ENCODE results near the gene GUCY1B1.
"Not testable (repeated sequence)": the region's sequence is repeated elsewhere in the genome, so short reads cannot be mapped to it uniquely, and the experiment has no call there.

The GUCY1B1 gene

DNA sequence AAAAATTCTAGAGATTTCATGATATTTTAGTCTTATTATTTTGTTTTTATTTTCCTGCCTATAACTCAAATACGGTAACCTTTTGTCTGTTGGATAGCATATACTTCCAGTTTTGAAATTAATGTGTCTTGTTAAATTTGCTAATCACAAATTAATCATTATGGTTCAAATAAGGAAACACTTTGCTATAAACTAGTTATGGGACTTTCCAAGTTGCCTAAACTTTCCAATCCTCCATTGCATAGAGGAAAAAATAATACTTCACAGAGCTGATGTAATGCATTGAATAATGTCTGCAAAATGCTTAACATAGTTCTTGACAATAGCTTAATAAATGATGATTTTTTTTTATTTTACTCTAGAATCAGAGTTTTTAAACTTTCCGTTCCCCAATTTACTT is 4.7 kb downstream of the GUCY1B1 start:
- no peak for DNase-seq

DNA sequence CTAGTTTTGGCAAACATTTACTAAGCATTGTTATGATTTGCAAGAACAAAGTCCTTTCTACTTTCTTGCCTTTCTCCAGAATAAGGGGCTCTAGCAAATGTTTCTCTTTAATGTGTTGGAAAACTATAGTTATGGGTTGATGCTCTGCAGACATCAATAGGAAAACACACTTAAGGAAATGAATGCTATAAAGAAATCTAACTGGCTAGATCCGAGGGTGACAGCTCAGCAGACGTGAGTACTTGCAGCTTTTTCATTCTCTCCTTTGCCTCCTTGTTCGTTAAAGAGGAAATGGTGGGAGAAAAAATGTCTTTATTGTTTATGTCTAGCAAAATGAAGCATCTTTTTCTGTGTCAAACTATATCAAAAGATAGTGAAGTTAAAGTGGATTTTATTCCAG is 6.3 kb downstream of the GUCY1B1 start:
- no peak for DNase-seq

DNA sequence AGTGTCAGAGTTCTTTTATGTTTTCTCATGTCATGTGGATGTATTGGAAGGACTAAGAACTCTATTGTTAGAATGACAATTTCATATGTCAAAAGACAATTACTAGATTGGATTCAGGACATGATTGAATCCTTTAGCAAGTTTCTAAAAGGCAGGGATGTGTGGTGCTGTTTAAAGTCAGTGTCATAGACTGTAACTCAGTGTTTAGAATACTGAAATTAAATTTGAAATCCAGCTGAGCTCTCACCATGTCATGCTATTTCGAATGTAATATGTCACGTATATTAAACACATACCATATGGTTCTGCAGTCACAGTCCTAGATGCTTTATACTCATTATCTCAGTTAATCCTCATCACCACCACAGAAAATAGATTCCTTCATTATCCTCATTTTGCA is 7.8 kb downstream of the GUCY1B1 start:
- DNase-seq, result no peak

DNA sequence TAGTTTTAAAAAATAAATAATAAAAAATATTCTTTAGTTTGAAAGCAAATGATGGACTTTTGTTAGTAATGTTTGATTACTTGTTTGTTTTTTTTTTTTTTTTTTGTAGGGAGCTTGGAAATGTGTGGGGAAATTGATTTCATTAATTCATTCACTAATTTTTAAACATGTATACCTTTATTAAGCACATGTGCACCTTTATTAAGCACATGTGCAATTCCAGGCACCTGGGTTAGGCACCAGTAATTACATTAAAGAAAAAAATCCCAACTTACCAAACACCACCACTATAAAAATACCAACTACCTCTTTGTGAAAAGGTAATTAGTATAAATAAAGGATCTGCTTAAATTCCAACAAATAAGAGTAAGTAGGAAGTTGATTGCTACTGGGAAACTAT is 9.5 kb downstream of the GUCY1B1 start:
- no peak for DNase-seq

DNA sequence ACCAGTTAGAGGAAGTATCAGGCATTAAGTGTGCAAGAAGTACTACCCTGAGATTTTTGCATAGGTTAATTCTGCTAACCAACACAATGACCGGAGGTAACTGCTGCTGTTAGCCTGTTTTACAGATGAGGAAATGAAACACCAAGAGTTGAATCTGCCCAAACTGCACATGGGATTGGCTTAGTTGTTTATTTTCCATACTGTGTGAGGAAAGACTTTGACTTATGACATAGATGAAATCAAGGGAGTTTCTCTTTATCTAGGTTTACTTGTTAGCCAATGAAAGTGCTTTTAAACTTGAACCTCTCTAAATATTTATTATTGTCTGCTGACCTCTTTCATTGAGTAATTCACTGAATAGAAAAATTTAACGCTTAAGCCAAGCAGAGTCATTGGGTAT is 10.3 kb downstream of the GUCY1B1 start:
- no peak for DNase-seq

DNA sequence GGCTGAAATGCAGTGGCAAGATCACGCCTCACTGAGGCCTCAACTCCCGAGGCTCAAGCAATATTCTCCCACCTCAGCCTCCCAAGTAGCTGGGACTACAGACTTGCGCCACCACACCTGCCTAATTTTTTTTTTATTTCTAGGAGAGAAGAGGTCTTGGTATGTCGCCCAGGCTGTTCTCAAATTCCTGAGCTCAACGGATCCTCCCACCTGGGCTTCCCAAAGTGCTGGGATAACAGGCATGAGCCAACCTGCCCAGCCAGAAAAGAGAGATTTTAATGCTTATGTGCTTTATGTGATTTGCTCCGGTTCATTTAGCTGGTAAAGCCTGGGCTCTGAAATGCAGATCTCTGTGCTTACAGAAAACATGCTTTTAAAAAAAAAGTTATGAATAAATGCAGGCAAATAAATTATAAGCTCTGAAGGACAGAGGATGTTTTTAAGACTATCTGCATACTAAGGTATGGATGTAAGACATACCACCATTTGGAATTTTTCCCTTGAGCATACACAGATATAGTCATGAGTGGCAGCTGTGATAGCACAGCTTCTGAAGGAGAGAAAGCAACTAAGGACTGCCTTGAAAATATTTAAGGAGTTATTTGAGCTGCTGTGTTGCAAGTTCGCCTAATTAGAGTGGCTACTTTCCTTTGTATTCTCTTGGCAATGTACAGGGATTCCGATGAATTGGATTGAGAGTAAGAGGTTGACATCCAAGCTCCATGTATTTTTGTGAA is 13.8 kb downstream of the GUCY1B1 start:
- DNase-seq, result no peak

DNA sequence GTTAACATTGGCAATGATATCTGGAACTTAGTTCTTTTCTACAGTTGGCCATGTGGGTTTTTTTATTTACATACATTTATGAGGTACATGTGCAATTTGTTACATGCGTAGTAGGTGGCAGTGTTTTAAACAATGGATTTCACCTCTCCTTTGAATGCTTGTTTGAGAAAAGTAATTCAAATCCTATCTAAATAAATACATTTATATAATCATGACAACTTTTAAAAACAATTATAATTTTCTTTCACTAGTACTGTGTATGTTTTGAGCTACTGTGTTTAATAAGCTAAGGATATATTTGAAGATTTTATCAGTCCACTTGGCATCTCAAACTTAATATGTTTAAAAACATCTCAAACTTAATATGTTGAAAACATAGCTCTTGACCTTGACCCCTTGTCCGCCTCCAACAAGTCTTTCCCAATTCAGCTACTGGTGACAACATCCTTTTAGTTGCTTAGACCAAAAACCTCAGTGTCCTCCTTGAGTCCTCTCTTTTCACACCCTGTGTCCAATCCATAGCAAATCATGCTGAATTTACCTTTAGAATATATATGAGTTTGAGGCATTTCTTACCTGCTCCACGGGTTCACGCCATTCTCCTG is 14.5 kb downstream of the GUCY1B1 start:
- DNase-seq, result no peak

DNA sequence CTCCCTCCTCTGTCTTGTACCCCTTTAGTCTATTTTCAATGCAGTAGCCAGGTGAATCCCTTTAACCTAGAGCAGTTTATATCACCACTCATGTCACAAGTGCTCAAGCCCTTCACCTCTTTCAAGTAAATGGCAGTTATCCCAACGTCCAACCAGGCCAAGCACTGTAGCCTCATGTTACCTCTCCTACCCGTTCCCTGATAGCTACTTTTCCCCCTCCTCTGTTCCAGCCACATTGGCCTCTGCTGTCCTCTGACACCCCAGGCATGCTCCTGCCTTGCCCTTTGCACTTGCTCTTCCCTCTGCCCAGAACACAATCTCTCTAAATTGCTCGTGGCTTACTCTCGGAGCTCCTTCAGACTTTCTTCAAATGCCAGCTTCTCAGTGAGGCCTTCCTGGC is 15.2 kb downstream of the GUCY1B1 start:
- no peak for DNase-seq

DNA sequence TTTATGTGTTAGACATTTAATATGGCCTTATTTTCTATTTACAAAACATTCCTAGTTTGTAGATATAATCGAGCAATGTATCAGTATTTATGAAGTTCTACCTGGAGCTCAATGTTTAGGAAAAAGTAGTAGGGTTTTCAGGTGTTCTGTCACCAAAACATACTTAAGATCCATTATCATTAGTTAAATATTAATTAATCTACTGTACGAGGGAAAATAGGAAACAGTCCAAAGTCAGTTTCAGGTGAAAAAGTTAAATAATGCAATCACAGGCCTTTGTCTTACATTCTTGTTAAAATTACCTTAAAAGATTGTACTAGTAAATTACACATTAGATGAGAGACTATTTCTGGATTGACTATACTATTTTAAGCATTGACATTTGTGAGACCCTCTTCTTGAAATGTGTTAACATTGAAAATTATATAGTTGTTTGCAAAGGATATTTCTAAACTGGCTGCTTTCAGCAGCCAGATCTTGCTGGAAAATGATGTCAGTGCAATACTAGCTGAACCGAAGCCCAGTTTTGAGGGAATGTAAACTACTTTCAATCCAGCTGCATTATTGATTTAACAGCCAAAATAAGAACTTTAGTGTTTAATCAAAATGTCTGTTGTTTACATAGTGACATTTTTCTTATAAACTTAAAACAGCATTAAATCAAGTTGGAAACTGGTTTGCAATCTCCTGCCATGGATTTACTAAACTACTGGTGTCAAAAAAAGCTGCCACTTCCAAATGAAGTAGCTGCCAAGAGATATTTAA is 19.3 kb downstream of the GUCY1B1 start:
- no peak for DNase-seq

DNA sequence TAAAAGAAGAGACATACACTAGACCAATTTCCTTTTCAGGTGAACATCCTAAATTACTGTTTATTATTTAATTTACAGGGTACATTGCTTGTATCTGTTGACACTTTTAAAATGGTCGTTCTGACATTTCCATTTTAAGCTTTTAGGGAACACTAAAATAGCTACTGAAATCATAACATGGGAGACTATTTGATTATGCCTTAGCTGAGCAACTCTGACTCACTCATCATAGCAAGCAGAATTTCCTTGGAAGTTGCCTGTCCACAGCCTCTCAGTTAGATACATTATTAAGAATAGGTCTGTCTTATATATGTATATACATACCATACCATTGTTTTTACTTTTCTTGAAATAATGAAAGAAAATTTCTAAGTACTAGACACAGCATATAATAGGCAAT is 22.0 kb downstream of the GUCY1B1 start:
- no peak for DNase-seq

DNA sequence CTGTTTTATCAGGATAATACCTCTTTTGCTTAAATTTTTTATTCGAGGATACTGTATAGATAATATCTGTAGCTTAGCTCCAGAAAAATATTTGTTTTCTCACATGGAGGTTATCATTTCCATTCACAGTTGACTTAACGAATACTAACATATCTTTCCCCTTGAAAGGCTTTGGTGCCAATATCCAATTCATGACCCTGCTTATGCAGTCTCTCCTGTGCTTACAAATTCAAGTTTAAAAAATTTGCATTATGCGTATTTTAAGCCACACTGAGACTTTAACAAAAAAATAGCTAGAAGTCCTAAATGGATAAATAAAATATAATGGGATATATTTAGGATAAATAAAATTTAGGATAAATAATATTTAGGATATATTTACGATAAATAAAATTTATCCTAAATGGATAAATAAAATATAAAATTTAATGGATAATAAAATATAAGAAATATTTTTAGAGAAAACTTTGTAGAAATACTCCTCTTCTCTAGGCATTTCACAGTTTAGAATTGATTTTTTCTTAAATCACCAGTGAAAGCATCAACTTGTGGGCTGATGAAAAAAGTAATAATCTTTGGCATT is 22.5 kb downstream of the GUCY1B1 start:
- DNase-seq, result no peak

DNA sequence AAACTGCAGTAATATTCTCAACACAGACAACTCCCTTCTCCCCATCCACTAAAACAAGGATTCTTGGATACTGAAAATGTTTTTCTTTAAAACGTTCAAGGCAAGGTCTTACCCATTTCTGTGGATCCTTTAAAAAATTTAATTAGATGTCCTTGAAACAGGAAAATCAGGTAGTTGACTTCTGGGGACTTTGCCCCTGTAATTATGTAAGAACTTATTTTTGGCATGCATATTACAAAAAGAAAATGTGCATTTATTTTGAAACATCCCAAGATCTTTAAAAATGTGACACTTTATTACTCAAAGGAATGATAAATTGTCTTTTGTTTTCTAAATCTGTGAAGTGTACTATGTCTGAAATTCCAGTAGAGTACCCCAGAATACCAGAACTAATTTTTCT is 25.8 kb downstream of the GUCY1B1 start:
- no peak for DNase-seq

DNA sequence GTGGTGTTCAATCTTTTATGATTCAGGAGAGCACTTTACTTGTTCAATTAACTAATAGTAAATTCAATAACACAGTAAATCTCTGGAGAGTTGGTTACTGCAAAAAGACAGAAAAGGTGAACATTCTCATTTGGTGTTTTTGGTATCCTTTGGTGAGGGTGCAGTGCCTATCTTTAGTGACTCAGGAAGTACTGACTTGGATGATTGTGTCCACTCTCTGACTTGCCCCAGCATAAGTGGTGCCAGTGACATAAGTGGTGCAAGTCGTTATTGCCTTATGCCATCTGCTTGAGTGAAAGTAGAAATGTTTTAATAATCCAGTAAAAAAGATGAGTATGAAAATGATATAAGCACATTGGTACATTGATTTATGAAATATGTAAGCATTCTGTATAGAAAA is 27.0 kb downstream of the GUCY1B1 start:
- DNase-seq, result no peak

DNA sequence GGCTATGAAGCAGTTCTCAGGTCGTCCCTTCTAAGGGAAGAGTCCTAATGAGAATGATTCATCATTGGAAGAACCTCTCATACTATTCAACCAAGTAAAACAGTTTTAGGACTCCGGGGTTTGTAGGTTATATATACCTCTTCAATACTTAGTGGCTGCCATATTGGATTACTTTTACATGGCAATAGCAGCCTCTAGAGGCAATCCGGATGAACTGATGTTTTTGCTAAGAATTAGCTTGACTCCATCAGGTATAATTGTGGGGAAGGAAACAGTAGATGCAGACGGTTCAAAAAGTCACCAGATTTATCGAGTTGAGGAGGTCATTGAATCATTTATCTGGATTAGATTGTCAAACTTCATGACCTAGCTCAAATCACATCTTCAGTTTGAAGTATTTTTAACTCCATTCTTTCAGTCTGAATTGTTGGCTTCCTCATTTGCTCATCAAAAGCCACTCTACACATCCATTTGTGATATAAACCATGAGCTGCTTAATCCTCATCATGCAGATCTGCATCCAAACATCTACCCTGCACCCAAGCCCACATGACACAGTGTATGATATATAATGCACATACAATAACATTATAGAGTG is 28.4 kb downstream of the GUCY1B1 start:
- peak; percentile 46 for DNase-seq

DNA sequence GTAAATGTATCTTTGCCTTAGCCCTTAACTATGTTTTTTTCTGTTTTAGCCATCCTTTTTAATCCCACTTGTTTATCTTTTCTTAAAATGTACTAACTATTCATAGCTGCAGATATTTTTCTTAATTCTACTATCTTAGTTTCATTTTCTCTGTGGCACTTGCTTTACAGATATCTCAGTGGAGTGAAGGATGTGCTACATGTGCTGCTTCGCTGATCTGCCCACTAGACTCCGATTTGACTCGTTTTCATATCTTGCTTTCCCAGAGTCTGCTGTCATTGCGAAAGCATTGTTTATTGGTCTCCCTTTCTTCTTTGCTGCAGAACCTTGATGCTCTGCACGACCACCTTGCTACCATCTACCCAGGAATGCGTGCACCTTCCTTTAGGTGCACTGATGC is 30.6 kb downstream of the GUCY1B1 start:
- no peak for DNase-seq

DNA sequence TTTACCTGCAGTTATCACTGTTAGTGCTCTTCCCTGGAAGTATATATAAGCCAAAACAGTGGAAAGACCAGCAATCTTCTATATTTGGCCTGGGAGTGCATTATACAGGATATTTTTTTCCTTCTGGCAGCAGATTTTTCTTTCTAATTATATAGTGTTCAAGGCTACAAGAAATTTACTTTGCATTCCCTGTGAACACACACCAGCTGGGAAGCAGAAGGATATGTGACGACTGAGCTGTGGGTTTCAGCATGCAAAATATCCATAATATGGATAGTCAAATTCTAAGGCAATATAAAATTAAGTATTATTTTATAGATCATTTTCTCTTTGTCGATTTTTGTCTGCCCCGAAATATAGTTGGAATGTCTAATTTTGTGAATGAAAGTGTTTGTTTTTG is 31.2 kb downstream of the GUCY1B1 start:
- no peak for DNase-seq

DNA sequence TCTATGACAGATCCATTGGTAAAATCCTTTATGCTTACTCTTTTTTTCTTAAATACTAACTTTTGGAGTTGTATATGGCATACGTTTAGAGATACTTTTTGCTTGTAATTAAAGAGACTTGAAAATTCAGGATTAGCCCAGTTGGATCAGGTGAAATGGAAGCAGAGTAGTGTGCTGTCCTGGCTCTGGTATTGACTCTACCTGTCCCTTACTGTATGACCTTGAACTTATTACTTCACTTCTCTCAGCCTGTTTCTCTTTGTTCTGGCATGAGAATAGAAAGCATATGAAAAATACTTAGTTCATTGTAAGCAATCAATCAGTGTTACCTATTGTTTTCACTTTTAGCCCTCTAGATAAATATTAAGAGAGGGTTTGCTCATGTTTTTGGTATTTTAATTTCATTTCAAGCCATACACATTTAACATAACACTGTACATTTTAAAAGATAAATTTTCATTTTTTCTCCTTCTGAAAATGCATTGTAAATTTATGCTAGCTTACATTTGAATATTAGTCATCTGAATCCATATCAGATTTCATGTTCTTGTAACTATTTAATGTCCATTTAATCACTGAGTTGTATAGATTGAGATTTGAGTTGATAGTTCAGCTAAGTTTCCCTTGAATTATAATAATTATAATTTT is 35.9 kb downstream of the GUCY1B1 start:
- DNase-seq, result no peak

DNA sequence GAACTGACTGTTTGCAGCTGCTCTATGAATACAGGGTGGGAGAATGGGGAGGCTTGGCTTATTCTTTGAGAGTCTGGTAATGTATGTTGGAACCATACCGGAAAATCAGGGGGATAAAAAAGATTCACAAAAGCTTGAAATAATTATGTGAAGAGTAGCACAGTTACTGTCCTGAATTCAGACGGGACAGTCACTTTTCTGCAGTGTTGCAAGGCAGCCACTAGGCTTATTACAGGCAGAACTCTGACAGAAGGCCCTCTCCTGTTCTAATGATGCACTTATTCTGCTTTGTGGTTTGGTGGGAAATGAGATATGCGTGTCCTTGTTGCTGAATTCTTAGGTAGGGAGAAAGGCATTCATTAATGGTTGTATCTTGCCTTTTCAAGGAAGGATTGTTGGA is 37.2 kb downstream of the GUCY1B1 start:
- DNase-seq, result no peak

DNA sequence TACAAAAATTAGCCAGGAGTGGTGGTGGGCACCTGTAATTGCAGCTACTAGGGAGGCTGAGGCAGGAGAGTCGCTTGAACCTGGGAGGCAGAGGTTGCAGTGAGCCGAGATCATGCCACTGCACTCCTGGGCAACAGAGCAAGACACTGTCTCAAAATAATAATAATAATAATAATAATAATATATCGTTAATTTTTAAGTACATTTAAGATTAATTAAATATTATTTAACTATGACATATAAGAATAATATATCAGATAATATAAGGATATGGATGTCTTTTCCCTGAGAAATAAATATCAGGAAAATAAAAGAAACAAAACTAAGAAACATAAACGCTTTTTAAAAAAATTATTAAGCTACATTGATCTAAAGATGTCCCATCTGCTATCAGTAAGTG is 38.8 kb downstream of the GUCY1B1 start:
- not testable (repeated sequence) for DNase-seq

DNA sequence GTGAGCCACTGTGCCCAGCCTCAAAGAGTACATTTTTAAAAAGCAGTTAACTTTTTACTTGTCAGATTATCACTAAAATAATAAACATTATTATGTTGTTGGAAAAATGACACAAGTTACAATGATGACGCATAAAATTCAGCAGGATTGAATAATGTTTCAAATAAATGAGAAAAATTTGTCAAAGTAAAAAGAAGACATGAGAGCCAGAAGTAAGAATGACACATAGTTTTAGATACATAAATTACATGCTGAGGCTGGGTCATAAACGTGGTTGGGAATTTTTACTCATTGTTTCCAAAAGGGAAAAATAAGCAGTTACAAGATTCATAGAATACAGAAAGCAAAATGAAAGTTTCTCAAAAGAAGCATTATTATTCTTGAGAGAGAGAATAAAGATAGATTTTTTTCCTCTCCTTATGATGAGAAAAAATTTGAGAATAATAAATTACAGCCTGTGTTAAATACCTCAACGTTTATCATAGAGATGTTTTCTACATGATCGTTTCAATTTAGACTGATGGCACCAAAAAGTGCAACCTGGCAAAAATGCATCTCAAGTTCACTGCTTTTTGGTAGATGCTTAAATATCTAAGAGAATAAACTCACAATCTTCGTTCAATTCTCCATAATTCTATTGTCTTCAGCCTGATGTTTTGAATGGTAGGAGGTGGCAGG is 40.4 kb downstream of the GUCY1B1 start:
- no peak for DNase-seq

DNA sequence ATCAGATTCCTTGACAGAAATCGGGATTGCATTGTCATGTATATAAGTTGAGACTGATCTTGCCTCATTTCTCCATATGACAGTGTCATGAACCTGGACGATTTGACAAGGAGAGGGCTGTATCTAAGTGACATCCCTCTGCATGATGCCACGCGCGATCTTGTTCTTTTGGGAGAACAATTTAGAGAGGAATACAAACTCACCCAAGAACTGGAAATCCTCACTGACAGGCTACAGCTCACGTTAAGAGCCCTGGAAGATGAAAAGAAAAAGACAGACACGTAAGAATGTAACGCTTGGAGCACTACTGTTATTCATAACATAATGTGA is 40.9 kb downstream of the GUCY1B1 start:
- DNase-seq, result no peak

DNA sequence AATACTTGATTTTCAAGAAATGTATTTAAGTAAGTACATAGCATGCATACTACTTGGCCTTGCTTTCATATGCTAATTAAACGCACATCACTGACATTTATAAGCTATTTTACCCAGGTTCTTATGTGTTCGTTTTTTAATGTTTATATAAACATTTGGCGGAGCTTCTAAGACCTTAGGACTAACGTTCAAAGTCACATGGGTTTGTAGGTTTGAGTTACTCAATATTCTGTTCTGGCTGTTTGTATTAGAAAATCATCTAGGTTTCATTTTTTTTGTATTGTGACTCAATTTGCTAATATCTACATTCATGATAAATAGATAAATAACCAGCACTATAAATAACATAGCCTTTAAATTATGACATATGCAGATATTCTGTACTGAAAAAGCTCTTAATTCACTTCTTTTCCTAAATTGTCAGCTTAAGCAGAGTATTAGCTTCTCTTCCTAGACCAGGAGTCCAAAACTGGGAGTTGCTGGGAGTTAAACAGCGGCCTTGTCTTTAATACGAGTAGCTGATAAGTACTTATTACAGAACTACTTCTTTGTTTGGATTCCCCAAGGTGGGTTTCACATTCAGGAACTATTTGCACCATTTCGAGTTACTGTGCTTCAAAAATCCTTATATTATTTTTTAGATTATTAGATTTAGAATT is 42.0 kb downstream of the GUCY1B1 start:
- DNase-seq, result no peak
